Glutamatergic neuron (in vitro differentiated cells): ENCODE data around the gene KCNJ14. TPM values are rescaled to one million over a fixed set of nuclear protein-coding genes. Genes with fewer than 3 reads are reported as not detected.

Experiments
- DNase-seq: peaks from one replicate; pipeline ENCODE4 v3.0.0; 2022
- H3K27ac Mint-ChIP-seq: one replicate; pipeline ENCODE4 v1.8.0; 2020; ENCODE audit warnings: mild to moderate bottlenecking, mixed read lengths, inconsistent platforms; ENCODE audit not compliant: unreplicated experiment
- H3K27me3 Mint-ChIP-seq: one replicate; pipeline ENCODE4 v1.8.0; 2020; ENCODE audit warnings: mild to moderate bottlenecking, moderate library complexity, mixed read lengths, inconsistent platforms; ENCODE audit not compliant: unreplicated experiment
- H3K36me3 Mint-ChIP-seq: one replicate; pipeline ENCODE4 v1.8.0; 2020; ENCODE audit warnings: mild to moderate bottlenecking, mixed read lengths, inconsistent platforms; ENCODE audit not compliant: unreplicated experiment
- H3K4me1 Mint-ChIP-seq: one replicate; pipeline ENCODE4 v1.8.0; 2020; ENCODE audit warnings: mild to moderate bottlenecking, low read depth, mixed read lengths, inconsistent platforms; ENCODE audit not compliant: unreplicated experiment
- H3K4me3 Mint-ChIP-seq: one replicate; pipeline ENCODE4 v1.8.0; 2020; ENCODE audit warnings: mild to moderate bottlenecking, mixed read lengths, inconsistent platforms; ENCODE audit not compliant: unreplicated experiment
- H3K9me3 Mint-ChIP-seq: one replicate; pipeline ENCODE4 v1.8.0; 2020; ENCODE audit warnings: mild to moderate bottlenecking, moderate library complexity, mixed read lengths, inconsistent platforms; ENCODE audit not compliant: unreplicated experiment
- total RNA-seq: library from RNA; stranded (reverse); fragmentation: NEBNext Ultra II Directional; extraction: Animal tissue kit (Norgen Biotek cat#: 25700); gene quantifications from one replicate; pipeline ENCODE4 v1.2.1, GENCODE V29; 2021; ENCODE audit not compliant: unreplicated experiment
- TF ChIP-seq, protein P1 (sequence below): fragments of 200-600 bp; sonication (generic); IDR thresholded peaks from one replicate; pipeline ENCODE4 v1.5.0; 2021; ENCODE audit not compliant: partially characterized antibody, unreplicated experiment

KCNJ14 gene
- total RNA-seq, 1 donor from 2014 or later = 1.0 TPM

DNA sequence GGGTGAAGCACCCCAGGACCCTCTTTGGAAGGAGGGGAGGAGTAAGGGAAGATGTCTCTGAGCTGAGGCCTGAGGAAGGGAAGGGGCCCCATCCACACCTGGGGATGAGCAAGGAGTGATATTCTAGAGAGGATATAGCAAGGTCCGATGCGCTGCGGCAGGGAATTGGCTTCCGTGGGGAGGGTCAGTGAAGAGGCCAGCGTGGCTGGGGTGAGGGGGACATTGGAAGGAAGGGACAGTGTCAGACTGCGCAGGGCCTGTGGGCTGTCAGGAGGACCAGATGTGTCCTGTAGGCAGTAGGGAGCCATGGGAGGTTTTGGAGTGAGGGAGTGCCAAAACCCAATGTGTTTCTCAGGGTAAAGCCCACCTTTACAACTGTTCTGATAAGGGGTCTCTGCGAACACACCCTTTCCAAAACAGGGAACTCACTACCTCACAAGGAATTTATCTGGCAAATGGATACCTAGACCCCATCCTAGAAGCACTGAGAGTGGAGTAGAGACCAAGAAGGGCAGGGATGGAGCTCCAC is 52.6 kb downstream of the KCNJ14 start:
- H3K36me3 Mint-ChIP-seq = no peaks in the 10 kb centered on the region
- peaks cover 7% of the 10 kb centered on the region for H3K4me1 Mint-ChIP-seq
- TF ChIP-seq, protein P1, sequence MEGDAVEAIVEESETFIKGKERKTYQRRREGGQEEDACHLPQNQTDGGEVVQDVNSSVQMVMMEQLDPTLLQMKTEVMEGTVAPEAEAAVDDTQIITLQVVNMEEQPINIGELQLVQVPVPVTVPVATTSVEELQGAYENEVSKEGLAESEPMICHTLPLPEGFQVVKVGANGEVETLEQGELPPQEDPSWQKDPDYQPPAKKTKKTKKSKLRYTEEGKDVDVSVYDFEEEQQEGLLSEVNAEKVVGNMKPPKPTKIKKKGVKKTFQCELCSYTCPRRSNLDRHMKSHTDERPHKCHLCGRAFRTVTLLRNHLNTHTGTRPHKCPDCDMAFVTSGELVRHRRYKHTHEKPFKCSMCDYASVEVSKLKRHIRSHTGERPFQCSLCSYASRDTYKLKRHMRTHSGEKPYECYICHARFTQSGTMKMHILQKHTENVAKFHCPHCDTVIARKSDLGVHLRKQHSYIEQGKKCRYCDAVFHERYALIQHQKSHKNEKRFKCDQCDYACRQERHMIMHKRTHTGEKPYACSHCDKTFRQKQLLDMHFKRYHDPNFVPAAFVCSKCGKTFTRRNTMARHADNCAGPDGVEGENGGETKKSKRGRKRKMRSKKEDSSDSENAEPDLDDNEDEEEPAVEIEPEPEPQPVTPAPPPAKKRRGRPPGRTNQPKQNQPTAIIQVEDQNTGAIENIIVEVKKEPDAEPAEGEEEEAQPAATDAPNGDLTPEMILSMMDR = no peak
- no peaks in the 10 kb centered on the region for H3K9me3 Mint-ChIP-seq
- DNase-seq = no peak
- no peak overlapping the region for H3K4me3 Mint-ChIP-seq
- H3K27me3 Mint-ChIP-seq = peaks cover 4% of the 10 kb centered on the region
- no peak overlapping the region for H3K27ac Mint-ChIP-seq

DNA sequence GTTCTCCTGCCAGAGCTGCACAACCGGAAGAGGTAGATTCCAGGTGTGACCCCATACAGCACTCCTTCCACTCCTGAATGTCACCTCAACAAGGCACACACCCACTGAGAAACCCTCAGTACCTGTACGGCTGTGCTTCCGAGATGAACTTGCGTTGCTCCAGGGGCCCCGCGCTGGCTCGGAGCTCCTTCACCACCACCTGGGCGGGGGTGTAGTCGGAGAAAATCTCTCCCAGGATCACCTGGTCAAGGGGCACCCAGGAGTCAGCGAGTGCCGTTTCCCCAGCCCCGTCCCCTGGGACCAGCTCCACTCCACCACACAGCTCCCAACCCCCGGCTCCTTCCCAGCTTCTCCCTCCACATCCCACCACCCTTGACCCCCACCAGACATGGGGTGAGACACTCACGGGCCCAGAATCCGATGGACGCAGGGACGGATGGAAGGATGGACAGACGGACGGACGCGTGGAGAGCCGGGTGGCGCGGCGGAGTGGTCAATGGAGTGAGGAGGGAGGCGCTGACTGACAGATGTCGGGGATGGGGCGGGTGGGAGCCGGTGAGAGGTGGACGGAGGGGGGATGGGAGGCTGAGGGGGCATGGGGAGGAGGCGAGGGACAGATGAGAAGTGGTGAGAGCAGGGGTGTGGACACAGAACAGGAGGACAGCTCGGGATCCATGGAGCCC is 53.5 kb downstream of the KCNJ14 start:
- no peak for DNase-seq
- TF ChIP-seq, protein P1 = no peak
- peaks cover 4% of the 10 kb centered on the region for H3K27me3 Mint-ChIP-seq
- no peak overlapping the region for H3K27ac Mint-ChIP-seq
- H3K4me3 Mint-ChIP-seq = no peak overlapping the region
- peaks cover 7% of the 10 kb centered on the region for H3K4me1 Mint-ChIP-seq
- H3K36me3 Mint-ChIP-seq = no peaks in the 10 kb centered on the region
- peaks cover under 1% of the 10 kb centered on the region for H3K9me3 Mint-ChIP-seq

DNA sequence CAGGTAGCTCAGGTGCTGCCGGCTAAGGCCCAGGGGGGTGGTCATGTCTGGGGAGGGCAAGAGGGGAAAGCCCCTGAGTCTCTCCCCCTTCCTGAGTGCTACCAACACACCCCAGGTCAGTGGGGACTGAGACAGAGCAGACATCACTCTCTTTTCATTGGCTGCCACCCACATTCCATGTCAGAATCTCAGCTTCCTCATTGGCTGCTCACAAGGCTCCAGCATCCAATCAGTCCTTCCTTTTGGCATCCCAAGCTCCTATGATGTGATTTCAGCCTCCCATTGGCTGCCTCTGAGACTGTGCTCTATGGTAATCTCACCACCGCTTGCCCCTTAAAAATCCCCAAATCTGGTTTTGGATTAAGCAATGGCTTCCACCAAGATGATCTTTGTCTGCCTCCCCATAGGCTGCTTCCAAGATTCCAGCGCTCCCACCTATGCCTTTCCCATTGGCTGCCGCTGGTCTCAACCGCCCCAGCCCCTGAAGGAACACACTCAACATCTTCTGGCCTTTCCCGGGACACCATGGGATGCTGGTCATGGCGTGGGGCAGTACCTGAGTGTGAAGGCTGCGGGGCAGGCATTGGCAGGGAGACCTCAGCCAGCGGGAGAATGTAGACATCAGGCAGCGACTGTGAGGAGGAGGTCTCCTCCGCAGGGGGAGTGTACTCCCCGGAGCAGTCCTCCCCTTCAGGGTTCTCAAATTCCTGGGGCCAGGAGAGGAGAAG is 54.3 kb downstream of the KCNJ14 start:
- TF ChIP-seq, protein P1 = no peak
- DNase-seq = no peak
- Mint-ChIP-seq H3K27ac (no peak overlapping the region), H3K4me1 (peaks cover 7% of the 10 kb centered on the region), H3K9me3 (peaks cover 4% of the 10 kb centered on the region), H3K4me3 (peak overlapping the region; percentile 95), H3K36me3 (no peaks in the 10 kb centered on the region), H3K27me3 (peaks cover 4% of the 10 kb centered on the region)

DNA sequence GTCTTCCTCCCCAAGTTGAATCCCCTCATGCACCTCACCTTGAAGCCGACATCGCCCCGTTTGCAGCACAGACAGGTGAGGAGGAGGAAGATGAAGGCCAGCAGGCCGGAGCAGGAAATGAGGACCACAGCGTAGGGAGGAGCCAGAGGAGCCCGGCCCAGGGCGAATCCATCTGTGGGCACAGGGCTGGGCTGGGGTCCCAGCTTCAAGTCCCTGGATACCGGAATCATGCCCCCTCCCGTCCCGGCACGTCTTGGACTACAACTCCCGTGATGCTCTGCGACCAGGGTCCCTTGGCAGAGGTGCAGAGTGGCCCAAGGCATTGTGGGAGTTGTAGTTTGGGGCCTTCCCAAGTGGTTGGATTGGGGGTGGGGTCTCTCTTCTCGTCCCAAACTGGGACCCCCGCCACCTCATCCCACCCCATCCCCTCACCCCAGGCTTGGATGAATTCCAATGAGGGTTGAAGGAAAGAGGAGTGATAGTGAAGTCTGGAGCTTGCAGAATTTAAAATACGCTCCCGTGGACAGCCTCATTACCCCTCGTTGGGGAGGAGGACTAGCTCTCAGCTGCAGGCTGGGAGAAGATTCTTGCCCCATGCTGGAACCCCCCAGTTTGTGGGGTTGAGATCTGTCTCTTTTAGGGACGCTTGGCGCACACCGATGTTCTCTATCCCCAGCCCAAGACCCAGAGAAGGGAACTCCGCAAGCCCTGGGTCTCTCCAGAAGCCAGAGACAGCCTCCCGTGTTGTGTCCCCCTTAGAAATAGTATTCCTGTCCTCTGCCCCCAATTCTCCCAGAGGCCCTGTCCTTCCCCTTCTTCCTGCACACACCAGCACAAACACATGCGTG is 55.3 kb downstream of the KCNJ14 start:
- Mint-ChIP-seq H3K27me3 (peaks cover 4% of the 10 kb centered on the region), H3K27ac (peak overlapping the region; percentile 62), H3K9me3 (peaks cover 4% of the 10 kb centered on the region), H3K4me3 (peak overlapping the region; percentile 95), H3K4me1 (peaks cover 7% of the 10 kb centered on the region), H3K36me3 (no peaks in the 10 kb centered on the region)
- TF ChIP-seq, protein P1 = no peak
- peak; percentile 75 for DNase-seq
